HG02759 (cell line): ENCODE data around the gene NTM.
"Not testable (repeated sequence)": the region's sequence is repeated elsewhere in the genome, so short reads cannot be mapped to it uniquely, and the experiment has no call there.

ENCODE experiments used
- ATAC-seq: cut with Tn5 transposase; IDR thresholded peaks from one replicate; pipeline ENCODE4 v1.9.1; 2021; ENCODE audit warnings: mild to moderate bottlenecking, moderate library complexity; ENCODE audit not compliant: unreplicated experiment

Gene NTM

GRCh38 chr11:132310390-132311375 lies 940.3 kb downstream of the NTM start:
- no peak for ATAC-seq

DNA sequence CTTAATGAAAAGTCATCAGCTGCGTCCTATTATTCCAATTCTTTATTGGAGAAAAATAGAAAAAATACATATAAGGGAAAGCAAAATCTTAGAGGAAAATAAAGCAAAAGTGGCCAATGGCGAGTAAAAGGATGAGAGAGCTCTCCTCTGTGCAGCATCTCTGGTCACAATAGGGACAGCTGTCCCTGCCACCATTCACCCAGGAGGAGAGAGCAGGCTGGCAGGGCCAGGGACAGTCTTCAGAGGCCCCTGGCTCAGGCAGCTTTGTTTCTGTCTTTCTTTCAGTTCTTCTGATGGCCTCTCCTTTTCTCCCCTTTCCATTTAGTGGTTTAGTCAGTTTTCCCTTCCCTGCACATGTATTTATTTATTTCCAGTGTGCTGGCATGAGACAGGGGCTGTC lies 941.3 kb downstream of the NTM start:
- ATAC-seq = no peak

DNA sequence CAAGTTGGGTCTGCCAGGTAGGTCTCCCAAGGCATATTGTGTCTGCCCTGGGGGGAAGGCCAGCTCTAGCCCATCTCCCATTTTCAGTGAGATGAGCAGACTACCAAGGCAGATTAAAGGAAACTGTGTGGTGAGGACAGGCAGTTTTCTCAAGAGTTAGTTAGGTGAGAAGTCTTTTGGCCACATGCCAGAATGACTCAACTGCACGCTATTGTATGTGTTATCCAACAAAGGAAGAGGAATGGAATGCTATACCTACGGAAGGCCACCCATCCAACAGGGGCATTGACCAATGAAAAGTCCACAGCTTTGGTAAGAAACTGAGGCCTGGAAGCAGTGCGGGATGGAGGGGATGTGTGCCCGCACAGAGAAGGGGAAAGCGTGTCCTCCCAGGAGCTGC lies 941.7 kb downstream of the NTM start:
- no peak for ATAC-seq

DNA sequence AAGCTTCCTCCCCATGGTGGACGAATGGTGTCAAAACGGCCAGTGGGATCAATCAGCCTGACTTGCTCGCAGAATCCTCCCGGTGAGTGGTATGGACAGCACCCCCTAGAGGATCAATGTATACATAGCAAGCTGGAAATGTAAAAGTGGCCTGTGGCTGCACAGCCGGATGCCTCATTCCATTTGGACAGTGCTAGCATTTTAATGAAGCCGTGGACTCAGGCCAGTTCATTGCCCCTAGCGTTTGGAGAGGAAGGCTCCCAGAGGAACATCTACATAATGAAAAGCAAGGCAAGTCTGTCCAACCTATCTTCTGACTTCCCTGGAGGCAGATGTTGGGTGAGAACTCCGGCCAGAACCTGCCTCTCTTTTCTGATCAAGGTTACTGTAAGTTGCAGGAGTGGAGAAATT lies 942.3 kb downstream of the NTM start:
- no peak for ATAC-seq

DNA sequence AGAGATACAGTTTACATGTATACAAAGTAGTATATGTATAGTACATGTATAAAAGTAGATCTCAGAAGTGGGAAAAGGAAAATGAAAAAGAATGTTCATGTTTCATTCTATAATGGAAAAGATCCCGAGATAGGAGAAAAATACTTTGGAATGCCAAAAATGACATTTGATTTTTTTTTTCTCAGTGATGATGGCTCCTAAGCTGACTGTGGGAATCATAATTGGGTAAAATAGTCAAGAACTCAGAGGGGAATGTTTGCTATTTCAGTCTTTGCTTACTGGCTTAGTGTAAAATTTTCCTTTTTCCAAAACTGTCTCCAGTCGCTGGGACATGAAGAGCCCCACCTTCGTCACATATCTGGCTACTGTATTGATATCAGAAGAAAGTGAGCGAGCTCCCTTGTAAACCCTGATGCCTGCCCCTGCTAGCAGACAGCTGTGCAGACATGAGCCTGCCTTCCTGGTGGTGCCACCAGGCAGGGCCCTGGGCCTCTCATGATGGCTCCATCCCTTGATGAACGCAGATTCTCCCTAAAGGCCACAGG lies 944.6 kb downstream of the NTM start:
- ATAC-seq = no peak

- ATAC-seq = no peak
Observed at GRCh38 chr11:132315696-132316095, 945.3 kb downstream of the NTM start.

DNA sequence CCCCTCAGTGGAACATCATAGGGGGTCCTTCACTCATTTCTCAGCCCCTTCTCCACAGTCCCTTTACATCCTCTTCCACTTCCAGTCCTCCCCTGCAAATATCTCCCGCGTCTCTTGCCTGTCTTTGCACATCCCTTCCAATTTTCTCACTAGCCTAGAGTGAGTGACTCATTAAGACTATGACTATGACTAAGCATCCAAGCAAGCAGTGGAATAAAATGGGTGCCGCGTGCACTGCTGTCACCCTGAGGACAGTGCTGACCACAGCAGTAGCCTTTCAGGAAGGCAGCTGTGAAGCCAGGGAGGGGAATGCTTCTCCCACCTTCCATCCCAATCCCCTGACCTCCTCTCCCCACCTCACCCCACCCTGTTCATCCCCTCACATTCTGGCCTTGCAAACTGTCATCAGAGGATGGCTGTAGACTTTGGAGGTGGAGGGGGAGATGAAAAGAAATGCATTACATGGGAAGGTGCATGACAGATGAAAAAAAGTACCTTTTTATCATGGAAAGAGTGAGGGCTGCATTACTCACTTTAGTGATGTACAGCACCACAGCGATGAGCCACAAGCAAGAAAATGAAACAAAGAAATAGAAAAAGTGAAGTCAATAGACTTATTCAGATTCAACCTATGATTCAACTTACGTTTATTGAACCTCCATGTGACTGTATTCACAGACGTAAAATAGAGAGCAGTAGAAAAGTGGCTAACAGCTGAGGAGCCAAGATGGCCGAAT lies 948.2 kb downstream of the NTM start:
- ATAC-seq = no peak

DNA sequence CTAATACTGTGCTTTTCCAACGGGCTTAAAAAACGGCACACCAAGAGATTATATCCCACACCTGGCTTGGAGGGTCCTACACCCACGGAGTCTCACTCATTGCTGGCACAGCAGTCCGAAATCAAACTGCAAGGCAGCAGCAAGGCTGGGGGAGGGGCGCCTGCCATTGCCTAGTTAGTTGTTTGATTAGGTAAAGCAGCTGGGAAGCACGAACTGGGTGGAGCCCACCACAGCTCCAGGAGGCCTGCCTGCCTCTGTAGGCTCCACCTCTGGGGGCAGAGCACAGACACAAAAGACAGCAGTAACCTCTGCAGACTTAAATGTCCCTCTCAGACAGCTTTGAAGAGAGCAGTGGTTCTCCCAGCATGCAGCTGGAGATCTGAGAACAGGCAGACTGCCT lies 949.0 kb downstream of the NTM start:
- not testable (repeated sequence) for ATAC-seq

DNA sequence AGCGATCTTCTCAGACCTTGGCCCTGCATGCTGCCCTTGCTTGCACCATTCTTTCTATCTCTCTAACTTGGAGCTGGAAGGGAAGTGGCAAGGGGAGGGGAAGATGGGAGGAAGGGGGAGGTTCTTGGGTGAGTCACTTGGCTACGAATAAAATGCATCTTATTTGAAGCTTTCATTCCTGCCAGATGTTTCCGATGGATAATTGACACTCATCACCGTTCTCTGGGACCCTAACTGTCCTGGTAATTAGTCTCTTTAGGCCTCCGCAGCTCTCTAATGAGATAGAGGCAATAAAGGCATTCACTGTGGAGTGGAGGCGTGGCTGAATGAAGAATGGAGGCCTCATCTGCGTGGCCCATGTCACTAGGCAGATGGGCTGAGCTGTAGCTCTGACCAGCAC lies 960.1 kb downstream of the NTM start:
- no peak for ATAC-seq

DNA sequence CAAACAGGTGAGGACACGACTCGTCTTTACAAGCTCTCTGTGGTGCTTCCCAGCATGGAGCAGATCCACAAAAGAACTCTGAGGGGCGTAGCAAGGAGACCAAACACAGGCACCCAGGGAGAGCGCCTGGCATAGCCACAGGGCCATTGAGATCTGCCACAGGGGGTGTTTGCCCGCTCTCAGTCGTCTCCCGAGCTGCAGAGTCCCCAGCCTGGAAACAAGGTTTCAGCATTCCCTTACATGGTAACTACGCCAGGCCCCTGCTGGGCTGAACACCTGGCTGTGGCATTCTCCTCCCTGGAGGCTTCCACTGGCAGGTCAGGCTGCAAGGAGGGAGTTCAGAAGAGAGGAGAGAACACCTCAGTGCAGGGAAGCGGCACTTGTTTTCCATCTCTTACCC lies 962.1 kb downstream of the NTM start:
- no peak for ATAC-seq

GRCh38 chr11:132334769-132335280 lies 964.4 kb downstream of the NTM start:
- no peak for ATAC-seq

DNA sequence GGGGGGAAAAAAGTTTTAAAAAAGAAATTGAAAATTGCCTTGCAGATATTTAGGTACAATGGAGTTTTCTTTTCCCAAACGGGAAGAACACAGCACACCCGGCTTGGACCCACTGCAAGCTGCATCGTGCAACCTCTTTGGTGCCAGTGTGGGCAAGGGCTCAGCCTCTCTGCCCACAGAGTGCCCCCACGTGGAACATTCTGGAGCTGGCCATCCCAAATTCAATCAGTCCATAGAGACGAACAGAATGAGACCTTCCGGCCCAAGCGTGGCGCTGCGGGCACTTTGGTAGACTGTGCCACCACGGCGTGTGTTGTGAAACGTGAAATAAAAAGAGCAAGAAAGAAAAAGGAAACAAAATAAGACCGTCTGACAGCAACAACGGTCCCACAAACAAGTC lies 964.9 kb downstream of the NTM start:
- no peak for ATAC-seq

- no peak for ATAC-seq
Observed at GRCh38 chr11:132336781-132337535, 966.5 kb downstream of the NTM start.

DNA sequence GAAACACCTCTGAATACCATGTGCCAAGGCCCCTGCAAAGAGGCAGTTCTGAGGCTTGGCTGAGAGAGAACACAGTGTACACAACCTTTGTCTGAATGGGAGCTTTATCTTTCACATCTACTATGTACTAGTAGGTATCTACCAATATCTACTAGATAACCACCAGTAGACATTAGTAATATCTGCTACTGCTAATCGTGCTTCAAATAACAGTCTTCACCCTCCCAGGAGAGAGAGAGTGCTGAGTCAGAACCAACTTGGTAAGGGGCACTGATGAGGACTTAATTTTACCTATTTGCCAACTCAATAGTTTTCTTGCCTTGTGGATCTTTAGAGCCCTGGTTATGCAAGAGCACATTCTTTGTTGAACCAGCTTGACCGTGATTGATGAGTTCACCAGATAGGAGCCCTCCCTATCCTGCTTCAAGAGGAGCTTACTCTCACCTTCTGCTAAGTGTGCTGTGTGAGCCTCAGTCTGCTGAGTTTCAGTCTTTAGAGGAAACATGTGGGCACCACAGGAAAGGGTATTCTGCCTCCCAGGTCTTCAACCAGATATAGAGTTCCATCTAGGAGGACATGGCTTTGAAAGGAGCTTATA lies 967.5 kb downstream of the NTM start:
- ATAC-seq = no peak

DNA sequence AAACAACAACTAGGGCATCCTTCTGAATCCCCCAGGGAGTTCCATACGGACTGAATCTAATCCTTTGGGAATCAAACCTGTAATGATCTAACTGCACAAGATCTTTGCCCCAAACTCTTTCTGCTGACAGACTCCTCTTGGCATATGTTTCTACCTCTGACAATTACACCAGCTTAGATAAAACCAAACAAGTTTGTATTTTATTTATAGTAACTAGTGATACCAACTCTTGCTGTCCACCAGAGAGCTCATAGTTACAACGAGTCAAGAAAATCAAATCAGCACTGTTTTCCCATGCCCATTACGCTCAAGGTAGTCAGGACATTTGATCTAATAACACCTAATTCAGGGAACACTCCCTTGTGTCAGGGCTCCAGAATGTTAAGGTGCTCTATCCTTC lies 972.0 kb downstream of the NTM start:
- no peak for ATAC-seq

- ATAC-seq = no peak
Observed at GRCh38 chr11:132343445-132344175, 973.2 kb downstream of the NTM start.

DNA sequence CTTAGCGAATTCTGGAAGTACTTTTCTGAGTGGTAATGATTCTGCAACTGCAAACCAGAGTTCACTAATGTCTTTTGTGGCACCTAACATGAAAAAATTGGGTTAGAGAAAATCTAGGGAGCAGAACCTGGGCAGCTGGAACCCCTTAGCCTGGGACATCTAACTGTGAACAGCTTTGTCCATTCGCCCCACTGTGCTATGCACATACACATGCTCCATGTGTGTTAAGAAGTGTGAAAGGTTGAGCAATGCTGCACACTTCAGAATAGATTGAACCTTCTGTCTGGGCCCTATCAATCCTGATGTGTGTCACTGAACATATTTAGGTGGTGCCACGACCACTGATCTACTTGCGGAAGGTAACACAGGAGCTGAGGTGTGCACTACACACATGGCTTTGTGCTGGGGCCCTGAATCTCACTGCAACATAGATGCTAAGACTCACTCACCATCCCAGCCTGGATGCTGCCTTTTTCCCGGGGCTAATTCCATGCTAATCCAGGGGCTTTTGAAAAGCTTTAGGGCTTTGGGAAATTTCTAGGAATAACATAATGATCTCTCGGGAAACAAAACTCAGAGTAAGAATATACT lies 976.2 kb downstream of the NTM start:
- ATAC-seq = no peak

GRCh38 chr11:132347156-132348090 lies 977.0 kb downstream of the NTM start:
- no peak for ATAC-seq
